B cell (primary cell): ENCODE data around the gene GRAMD2B. TPM values are rescaled to one million over a fixed set of nuclear protein-coding genes. Genes with fewer than 3 reads are reported as not detected.
"Not testable (repeated sequence)": the region's sequence is repeated elsewhere in the genome, so short reads cannot be mapped to it uniquely, and the experiment has no call there.

Experiments used
- ATAC-seq: fragments of 200-7000 bp; cut with Tn5 transposase; one replicate; pipeline ENCODE4 v1.10.0; 2021; ENCODE audit warnings: low read depth, mild to moderate bottlenecking, moderate number of reproducible peaks, moderate library complexity
- CTCF ChIA-PET: fragments of 350-600 bp; sonication (Branson Sonifier 250); formaldehyde crosslinking; loops from one replicate; lab custom pipeline; 2021; ENCODE audit warnings: antibody characterized with exemption, inconsistent platforms; lab: Charles Lee
- POLR2A ChIA-PET: fragments of 350-600 bp; sonication (Branson Sonifier 250); formaldehyde crosslinking; loops from one replicate; lab custom pipeline; 2021; ENCODE audit warnings: antibody characterized with exemption; lab: Charles Lee
- DNase-seq: peaks from one replicate; pipeline ENCODE4 v3.0.0; 2013
- H2AFZ ChIP-seq: 2 replicates; pipeline ENCODE4 v1.6.1; 2012; ENCODE audit warnings: mild to moderate bottlenecking, low read depth, low read length; ENCODE audit not compliant: insufficient read depth, poor library complexity, severe bottlenecking
- H3K27ac ChIP-seq, 2 donors: 1 replicate in 1 of 2; 2 replicates in 1 of 2; pipeline ENCODE4 v1.5.1; 2012 to 2013; ENCODE audit warnings: low read length in 2 of 2, mild to moderate bottlenecking in 2 of 2, moderate library complexity in 1 of 2
- H3K27me3 ChIP-seq, 4 experiments: fragments of 200-600 bp in 1 of 4; sonication (generic) in 1 of 4; replicated peaks in 1 of 4; 1 replicate in 2 of 4; 2 replicates in 2 of 4; pipeline versions ENCODE4 v1.6.1 to v1.7.0; 2013 to 2016; ENCODE audit warnings: low read length in 3 of 4, mild to moderate bottlenecking in 2 of 4, mixed read lengths in 1 of 4, moderate library complexity in 1 of 4; ENCODE audit not compliant: insufficient read depth in 4 of 4, control insufficient read depth in 3 of 4; ENCODE audit errors: control extremely low read depth in 1 of 4
- H3K36me3 ChIP-seq, 2 experiments: replicated peaks in 1 of 2; 1 replicate in 1 of 2; 2 replicates in 1 of 2; pipeline versions ENCODE4 v1.6.1 to v1.7.1; 2013; ENCODE audit warnings: low read length in 1 of 2; ENCODE audit not compliant: insufficient read depth in 2 of 2, control insufficient read depth in 1 of 2; ENCODE audit errors: control extremely low read depth in 1 of 2, extremely low read depth in 1 of 2
- H3K4me1 ChIP-seq, 2 donors: fragments of 200-600 bp in 1 of 2; sonication (generic) in 1 of 2; 1 replicate in 1 of 2; 2 replicates in 1 of 2; pipeline versions ENCODE4 v1.5.1 to v1.6.1; 2013 to 2017; ENCODE audit warnings: low read length in 2 of 2; ENCODE audit not compliant: control insufficient read depth in 2 of 2, insufficient read depth in 2 of 2
- H3K4me2 ChIP-seq: replicated peaks from 2 replicates; pipeline ENCODE3; 2012; ENCODE audit warnings: mild to moderate bottlenecking, low read depth, low read length; ENCODE audit not compliant: poor library complexity, severe bottlenecking
- H3K4me3 ChIP-seq, 5 experiments: fragments of 200-600 bp in 1 of 5; sonication (generic) in 1 of 5; 1 replicate in 3 of 5; 2 replicates in 2 of 5; pipeline versions ENCODE4 v1.5.1 to v1.7.0; 2011 to 2016; ENCODE audit warnings: low read length in 4 of 5, mild to moderate bottlenecking in 4 of 5, low read depth in 2 of 5, control low read depth in 1 of 5, moderate library complexity in 1 of 5; ENCODE audit not compliant: insufficient read depth in 1 of 5; ENCODE audit errors: control extremely low read depth in 1 of 5, extremely low read depth in 1 of 5
- H3K79me2 ChIP-seq: fragments of 200-600 bp; sonication (generic); one replicate; pipeline ENCODE4 v1.6.0; 2016; ENCODE audit warnings: low read length; ENCODE audit not compliant: control insufficient read depth, insufficient read depth
- H3K9ac ChIP-seq: fragments of 200-600 bp; sonication (generic); 2 replicates; pipeline ENCODE4 v1.6.1; 2017; ENCODE audit warnings: mild to moderate bottlenecking, low read length, moderate library complexity
- H3K9me3 ChIP-seq, 3 donors: one replicate each; pipeline versions ENCODE4 v1.6.1 to v1.7.1; 2013; ENCODE audit warnings: low read length in 2 of 3; ENCODE audit not compliant: control insufficient read depth in 2 of 3, insufficient read depth in 1 of 3; ENCODE audit errors: control extremely low read depth in 1 of 3
- H4K20me1 ChIP-seq: 2 replicates; pipeline ENCODE4 v1.6.0; 2012; ENCODE audit warnings: mild to moderate bottlenecking, low read length; ENCODE audit not compliant: insufficient read depth, control insufficient read depth, poor library complexity, severe bottlenecking
- H3K27ac Mint-ChIP-seq: one replicate; pipeline ENCODE4 v1.8.0; 2021; ENCODE audit warnings: mixed read lengths
- H3K27me3 Mint-ChIP-seq: one replicate; pipeline ENCODE4 v1.8.0; 2021; ENCODE audit warnings: mixed read lengths
- H3K4me1 Mint-ChIP-seq: one replicate; pipeline ENCODE4 v1.8.0; 2021; ENCODE audit warnings: mixed read lengths
- H3K4me3 Mint-ChIP-seq: one replicate; pipeline ENCODE4 v1.8.0; 2021; ENCODE audit warnings: mixed read lengths
- H3K9me3 Mint-ChIP-seq: one replicate; pipeline ENCODE4 v1.8.0; 2022; ENCODE audit warnings: mixed read lengths; ENCODE audit not compliant: insufficient read depth
- EZH2 ChIP-seq: IDR thresholded peaks from 2 replicates; pipeline ENCODE4 v1.6.1; 2012; ENCODE audit warnings: borderline replicate concordance, low read depth, mild to moderate bottlenecking, moderate library complexity, low read length; ENCODE audit not compliant: insufficient read depth, poor library complexity, severe bottlenecking
- whole genome bisulfite sequencing: methylation state at CpG from one replicate; pipeline ENCODE4 v1.1.5; 2013; ENCODE audit warnings: missing lambda C conversion rate; ENCODE audit not compliant: insufficient coverage; 5-methylcytosine and 5-hydroxymethylcytosine counted together
- intact Hi-C: fragments of 100-400 bp; cut with micrococcal nuclease; formaldehyde crosslinking; loops from one replicate; pipeline ENCODE4 v1.10.0; 2022
- polyA plus RNA-seq: library from polyadenylated mRNA; depleted of rRNA; stranded (reverse); fragments of >200 nt; gene quantifications from 2 replicates; pipeline ENCODE4 v1.2.3, GENCODE V29; 2012
- total RNA-seq, 2 donors: library from RNA; stranded (reverse); fragments of 120-200 nt in 1 of 2; gene quantifications; 1 replicate in 1 of 2; 2 replicates in 1 of 2; pipeline versions ENCODE4 v1.2.3 to v1.2.4, GENCODE V29; 2013 to 2022
- TF ChIP-seq, protein P1 (sequence below): fragments of 200-600 bp; IDR thresholded peaks from one replicate; pipeline ENCODE4 v1.8.0; 2022; ENCODE audit warnings: antibody characterized with exemption, mild to moderate bottlenecking

GRAMD2B gene
- total and polyA plus RNA-seq, 2 donors (not counting 1 experiment from before 2014, with no cell fraction given) = 0.86 to 3.6 TPM

DNA sequence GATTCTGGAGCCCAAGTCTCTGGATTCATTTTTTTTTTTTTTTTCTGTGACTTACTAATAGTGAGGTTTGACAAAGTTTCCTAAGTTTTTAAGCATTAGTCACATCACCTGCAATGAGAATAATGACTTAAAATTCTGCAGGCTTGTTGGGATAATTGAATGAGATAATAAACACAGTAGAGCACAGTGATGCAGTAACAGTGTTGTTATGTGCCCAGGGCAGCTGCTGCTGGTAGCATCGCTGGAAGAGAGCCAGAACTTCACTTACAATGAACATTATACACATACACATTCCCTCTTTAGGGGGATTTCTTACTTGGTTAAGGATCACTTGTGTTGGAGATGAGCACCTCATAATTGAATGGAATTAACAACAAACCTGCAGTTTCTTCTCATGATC lies 92.9 kb downstream of the GRAMD2B start:
- no peaks in the 10 kb centered on the region for H3K9me3 Mint-ChIP-seq
- H2AFZ ChIP-seq = no peak overlapping the region
- no peaks in the 10 kb centered on the region for H3K79me2 ChIP-seq
- TF ChIP-seq EZH2 = no peak
- TF ChIP-seq, protein P1, sequence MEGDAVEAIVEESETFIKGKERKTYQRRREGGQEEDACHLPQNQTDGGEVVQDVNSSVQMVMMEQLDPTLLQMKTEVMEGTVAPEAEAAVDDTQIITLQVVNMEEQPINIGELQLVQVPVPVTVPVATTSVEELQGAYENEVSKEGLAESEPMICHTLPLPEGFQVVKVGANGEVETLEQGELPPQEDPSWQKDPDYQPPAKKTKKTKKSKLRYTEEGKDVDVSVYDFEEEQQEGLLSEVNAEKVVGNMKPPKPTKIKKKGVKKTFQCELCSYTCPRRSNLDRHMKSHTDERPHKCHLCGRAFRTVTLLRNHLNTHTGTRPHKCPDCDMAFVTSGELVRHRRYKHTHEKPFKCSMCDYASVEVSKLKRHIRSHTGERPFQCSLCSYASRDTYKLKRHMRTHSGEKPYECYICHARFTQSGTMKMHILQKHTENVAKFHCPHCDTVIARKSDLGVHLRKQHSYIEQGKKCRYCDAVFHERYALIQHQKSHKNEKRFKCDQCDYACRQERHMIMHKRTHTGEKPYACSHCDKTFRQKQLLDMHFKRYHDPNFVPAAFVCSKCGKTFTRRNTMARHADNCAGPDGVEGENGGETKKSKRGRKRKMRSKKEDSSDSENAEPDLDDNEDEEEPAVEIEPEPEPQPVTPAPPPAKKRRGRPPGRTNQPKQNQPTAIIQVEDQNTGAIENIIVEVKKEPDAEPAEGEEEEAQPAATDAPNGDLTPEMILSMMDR = no peak
- WGBS = no CpG with 5 or more reads among the region's 1 CpG
- no peak for DNase-seq
- H3K27ac ChIP-seq = no peak overlapping the region
- intact Hi-C loops = no loop called here
- no peaks in the 10 kb centered on the region for H3K4me1 ChIP-seq
- no peak for ATAC-seq
- H3K4me3 ChIP-seq = no peak overlapping the region
- POLR2A ChIA-PET = no interaction called here
- no peaks in the 10 kb centered on the region for H3K36me3 ChIP-seq
- no peak overlapping the region for H3K4me2 ChIP-seq
- H3K4me1 Mint-ChIP-seq = no peaks in the 10 kb centered on the region
- H4K20me1 ChIP-seq = no peaks in the 10 kb centered on the region
- CTCF ChIA-PET = interaction anchor here (1.0 kb wide), 1 partner anchor 17 kb away, joined by 3 read pairs; no protein-coding TSS in a partner anchor
- peaks cover 4% of the 10 kb centered on the region for H3K27me3 Mint-ChIP-seq
- H3K27ac Mint-ChIP-seq = no peak overlapping the region
- H3K4me3 Mint-ChIP-seq = no peak overlapping the region
- no peak overlapping the region for H3K9ac ChIP-seq
- H3K27me3 ChIP-seq = no peaks in the 10 kb centered on the region
- no peaks in the 10 kb centered on the region for H3K9me3 ChIP-seq

DNA sequence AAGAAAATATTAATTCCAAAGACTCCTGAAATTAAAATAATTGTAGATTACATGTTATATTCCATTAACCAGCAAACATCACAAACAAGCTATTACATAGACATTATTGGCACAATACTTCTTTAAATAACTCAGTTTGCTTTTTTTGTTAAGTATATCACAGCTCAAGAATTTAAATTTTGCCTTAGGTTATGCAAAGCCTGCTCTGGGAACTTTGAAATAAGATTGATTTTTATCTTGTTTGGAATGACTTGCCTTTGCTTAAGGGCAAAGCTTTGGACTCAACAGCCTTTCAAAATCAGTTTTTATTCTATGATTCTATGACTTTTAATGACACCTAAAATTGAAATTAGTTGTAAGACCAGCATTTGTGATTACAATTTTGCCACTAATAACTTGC lies 93.6 kb downstream of the GRAMD2B start:
- H3K9ac ChIP-seq = no peak overlapping the region
- ChIA-PET POLR2A (no interaction called here), CTCF (interaction anchor here (0.7 to 1.0 kb wide), 2 partner anchors 11 to 16 kb away, joined by 3 read pairs; no protein-coding TSS in a partner anchor)
- no peaks in the 10 kb centered on the region for H3K4me1 ChIP-seq
- no peak overlapping the region for H3K4me3 Mint-ChIP-seq
- intact Hi-C loops = no loop called here
- ATAC-seq = no peak
- no peak for DNase-seq
- TF ChIP-seq EZH2 = no peak
- TF ChIP-seq, protein P1 = no peak
- no peaks in the 10 kb centered on the region for H4K20me1 ChIP-seq
- no peak overlapping the region for H2AFZ ChIP-seq
- no peaks in the 10 kb centered on the region for H3K36me3 ChIP-seq
- H3K27me3 ChIP-seq = no peaks in the 10 kb centered on the region
- H3K9me3 Mint-ChIP-seq = no peaks in the 10 kb centered on the region
- no peaks in the 10 kb centered on the region for H3K79me2 ChIP-seq
- no peak overlapping the region for H3K4me3 ChIP-seq
- H3K4me2 ChIP-seq = no peak overlapping the region
- H3K4me1 Mint-ChIP-seq = no peaks in the 10 kb centered on the region
- H3K27ac ChIP-seq = no peak overlapping the region
- H3K27me3 Mint-ChIP-seq = peaks cover 4% of the 10 kb centered on the region
- no peaks in the 10 kb centered on the region for H3K9me3 ChIP-seq
- H3K27ac Mint-ChIP-seq = no peak overlapping the region

DNA sequence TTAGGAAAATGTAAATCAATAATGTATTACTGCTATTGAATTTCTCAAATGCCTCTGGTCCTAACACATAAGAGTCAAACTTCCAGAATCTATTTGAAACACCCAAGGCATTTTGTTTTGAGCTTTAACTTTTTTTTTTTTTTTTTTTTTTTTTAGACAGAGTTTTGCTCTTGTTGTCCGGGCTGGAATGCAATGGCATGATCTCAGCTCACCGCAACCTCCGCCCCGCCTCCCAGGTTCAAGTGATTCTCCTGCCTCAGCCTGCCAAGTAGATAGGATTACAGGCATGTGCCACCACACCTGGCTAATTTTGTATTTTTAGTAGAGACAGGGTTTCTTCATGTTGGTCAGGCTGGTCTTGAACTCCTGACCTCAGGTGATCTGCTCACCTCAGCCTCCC lies 96.0 kb downstream of the GRAMD2B start:
- H3K4me2 ChIP-seq, H3K4me3 Mint-ChIP-seq, POLR2A ChIA-PET, H4K20me1 ChIP-seq, H3K27me3 ChIP-seq, intact Hi-C loops, H3K9me3 ChIP-seq, H3K27ac ChIP-seq, H3K4me3 ChIP-seq, H3K4me1 ChIP-seq, H3K36me3 ChIP-seq, ATAC-seq, H3K9me3 Mint-ChIP-seq, H3K79me2 ChIP-seq, H3K27ac Mint-ChIP-seq, H3K9ac ChIP-seq, DNase-seq, H2AFZ ChIP-seq, H3K4me1 Mint-ChIP-seq, H3K27me3 Mint-ChIP-seq: not testable (repeated sequence)
- 92% methylated on average over 4 of the region's 4 CpGs for WGBS
- CTCF ChIA-PET = interaction anchor here (1.3 kb wide), 1 partner anchor 19 kb away, joined by 4 read pairs; no protein-coding TSS in a partner anchor
